Measurements from ENCODE around the gene LMNTD2. TPM values are rescaled to one million over a fixed set of nuclear protein-coding genes. Genes with fewer than 3 reads are reported as not detected.

Gene LMNTD2
- total RNA-seq, 1 experiment from 2014 or later, result 4.0 TPM

DNA sequence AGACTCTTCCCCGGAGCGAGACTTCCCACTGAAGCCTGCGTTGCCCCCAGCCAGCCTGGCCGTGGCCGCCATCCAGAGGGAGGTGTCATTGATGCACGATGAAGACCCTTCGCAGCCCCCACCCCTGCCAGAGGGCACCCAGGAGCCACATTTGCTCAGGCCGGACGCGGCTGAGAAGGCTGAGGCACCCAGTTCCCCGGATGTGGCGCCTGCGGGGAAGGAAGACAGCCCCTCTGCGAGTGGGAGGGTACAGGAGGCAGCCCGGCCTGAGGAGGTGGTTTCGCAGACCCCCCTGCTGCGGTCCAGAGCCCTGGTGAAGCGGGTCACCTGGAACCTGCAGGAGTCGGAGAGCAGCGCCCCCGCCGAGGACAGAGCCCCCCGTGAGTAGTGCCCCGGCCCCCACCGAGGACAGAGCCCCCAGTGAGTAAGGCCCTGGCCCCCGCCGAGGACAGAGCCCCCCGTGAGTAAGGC lies 48.8 kb upstream of the LMNTD2 start:
- CTCF ChIA-PET, result no interaction called here
- Mint-ChIP-seq H3K4me3 (no peak overlapping the region), H3K36me3 (peaks cover 29% of the 10 kb centered on the region), H3K27ac (no peak overlapping the region), H3K27me3 (ENCODE audit: low read depth) (no peaks in the 10 kb centered on the region), H3K4me1 (0 out of 2 replicates have a peak, but pooled peaks cover 4% of the 10 kb centered on the region), H3K9me3 (no peaks in the 10 kb centered on the region)
- TF ChIP-seq ZNF396 (CRISPR knock-in tag; IDR thresholded peaks at IDR 0.05; ENCODE audit: borderline replicate concordance) (no peak), CBFB (CRISPR knock-in tag; IDR thresholded peaks at IDR 0.05; ENCODE audit: low read depth) (no peak), TCF7 (CRISPR knock-in tag; IDR thresholded peaks at IDR 0.05; ENCODE audit: low read depth) (no peak), SP1 (CRISPR knock-in tag; conservative IDR thresholded peaks at IDR 0.05) (no peak), ELF4 (CRISPR knock-in tag; IDR thresholded peaks at IDR 0.05; ENCODE audit: low read depth) (no peak), ATF1 (CRISPR knock-in tag; IDR thresholded peaks at IDR 0.05) (no peak), OVOL2 (CRISPR knock-in tag; IDR thresholded peaks at IDR 0.05; ENCODE audit: borderline replicate concordance) (no peak), NFYB (CRISPR knock-in tag; conservative IDR thresholded peaks at IDR 0.05; ENCODE audit: low read depth) (no peak)
- TF ChIP-seq, protein P1, sequence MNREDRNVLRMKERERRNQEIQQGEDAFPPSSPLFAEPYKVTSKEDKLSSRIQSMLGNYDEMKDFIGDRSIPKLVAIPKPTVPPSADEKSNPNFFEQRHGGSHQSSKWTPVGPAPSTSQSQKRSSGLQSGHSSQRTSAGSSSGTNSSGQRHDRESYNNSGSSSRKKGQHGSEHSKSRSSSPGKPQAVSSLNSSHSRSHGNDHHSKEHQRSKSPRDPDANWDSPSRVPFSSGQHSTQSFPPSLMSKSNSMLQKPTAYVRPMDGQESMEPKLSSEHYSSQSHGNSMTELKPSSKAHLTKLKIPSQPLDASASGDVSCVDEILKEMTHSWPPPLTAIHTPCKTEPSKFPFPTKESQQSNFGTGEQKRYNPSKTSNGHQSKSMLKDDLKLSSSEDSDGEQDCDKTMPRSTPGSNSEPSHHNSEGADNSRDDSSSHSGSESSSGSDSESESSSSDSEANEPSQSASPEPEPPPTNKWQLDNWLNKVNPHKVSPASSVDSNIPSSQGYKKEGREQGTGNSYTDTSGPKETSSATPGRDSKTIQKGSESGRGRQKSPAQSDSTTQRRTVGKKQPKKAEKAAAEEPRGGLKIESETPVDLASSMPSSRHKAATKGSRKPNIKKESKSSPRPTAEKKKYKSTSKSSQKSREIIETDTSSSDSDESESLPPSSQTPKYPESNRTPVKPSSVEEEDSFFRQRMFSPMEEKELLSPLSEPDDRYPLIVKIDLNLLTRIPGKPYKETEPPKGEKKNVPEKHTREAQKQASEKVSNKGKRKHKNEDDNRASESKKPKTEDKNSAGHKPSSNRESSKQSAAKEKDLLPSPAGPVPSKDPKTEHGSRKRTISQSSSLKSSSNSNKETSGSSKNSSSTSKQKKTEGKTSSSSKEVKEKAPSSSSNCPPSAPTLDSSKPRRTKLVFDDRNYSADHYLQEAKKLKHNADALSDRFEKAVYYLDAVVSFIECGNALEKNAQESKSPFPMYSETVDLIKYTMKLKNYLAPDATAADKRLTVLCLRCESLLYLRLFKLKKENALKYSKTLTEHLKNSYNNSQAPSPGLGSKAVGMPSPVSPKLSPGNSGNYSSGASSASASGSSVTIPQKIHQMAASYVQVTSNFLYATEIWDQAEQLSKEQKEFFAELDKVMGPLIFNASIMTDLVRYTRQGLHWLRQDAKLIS (CRISPR knock-in tag; IDR thresholded peaks at IDR 0.05; ENCODE audit: borderline replicate concordance), result no peak
- TF ChIP-seq, protein P2, sequence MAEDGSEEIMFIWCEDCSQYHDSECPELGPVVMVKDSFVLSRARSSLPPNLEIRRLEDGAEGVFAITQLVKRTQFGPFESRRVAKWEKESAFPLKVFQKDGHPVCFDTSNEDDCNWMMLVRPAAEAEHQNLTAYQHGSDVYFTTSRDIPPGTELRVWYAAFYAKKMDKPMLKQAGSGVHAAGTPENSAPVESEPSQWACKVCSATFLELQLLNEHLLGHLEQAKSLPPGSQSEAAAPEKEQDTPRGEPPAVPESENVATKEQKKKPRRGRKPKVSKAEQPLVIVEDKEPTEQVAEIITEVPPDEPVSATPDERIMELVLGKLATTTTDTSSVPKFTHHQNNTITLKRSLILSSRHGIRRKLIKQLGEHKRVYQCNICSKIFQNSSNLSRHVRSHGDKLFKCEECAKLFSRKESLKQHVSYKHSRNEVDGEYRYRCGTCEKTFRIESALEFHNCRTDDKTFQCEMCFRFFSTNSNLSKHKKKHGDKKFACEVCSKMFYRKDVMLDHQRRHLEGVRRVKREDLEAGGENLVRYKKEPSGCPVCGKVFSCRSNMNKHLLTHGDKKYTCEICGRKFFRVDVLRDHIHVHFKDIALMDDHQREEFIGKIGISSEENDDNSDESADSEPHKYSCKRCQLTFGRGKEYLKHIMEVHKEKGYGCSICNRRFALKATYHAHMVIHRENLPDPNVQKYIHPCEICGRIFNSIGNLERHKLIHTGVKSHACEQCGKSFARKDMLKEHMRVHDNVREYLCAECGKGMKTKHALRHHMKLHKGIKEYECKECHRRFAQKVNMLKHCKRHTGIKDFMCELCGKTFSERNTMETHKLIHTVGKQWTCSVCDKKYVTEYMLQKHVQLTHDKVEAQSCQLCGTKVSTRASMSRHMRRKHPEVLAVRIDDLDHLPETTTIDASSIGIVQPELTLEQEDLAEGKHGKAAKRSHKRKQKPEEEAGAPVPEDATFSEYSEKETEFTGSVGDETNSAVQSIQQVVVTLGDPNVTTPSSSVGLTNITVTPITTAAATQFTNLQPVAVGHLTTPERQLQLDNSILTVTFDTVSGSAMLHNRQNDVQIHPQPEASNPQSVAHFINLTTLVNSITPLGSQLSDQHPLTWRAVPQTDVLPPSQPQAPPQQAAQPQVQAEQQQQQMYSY (CRISPR knock-in tag; IDR thresholded peaks at IDR 0.05), result no peak
- TF ChIP-seq, protein P3, sequence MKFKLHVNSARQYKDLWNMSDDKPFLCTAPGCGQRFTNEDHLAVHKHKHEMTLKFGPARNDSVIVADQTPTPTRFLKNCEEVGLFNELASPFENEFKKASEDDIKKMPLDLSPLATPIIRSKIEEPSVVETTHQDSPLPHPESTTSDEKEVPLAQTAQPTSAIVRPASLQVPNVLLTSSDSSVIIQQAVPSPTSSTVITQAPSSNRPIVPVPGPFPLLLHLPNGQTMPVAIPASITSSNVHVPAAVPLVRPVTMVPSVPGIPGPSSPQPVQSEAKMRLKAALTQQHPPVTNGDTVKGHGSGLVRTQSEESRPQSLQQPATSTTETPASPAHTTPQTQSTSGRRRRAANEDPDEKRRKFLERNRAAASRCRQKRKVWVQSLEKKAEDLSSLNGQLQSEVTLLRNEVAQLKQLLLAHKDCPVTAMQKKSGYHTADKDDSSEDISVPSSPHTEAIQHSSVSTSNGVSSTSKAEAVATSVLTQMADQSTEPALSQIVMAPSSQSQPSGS (CRISPR knock-in tag; IDR thresholded peaks at IDR 0.05; ENCODE audit: borderline replicate concordance, low read depth), result no peak
- DNase-seq (ENCODE audit: low spot score) (no peak), ATAC-seq (no peak)
- POLR2A ChIA-PET, result no interaction called here

DNA sequence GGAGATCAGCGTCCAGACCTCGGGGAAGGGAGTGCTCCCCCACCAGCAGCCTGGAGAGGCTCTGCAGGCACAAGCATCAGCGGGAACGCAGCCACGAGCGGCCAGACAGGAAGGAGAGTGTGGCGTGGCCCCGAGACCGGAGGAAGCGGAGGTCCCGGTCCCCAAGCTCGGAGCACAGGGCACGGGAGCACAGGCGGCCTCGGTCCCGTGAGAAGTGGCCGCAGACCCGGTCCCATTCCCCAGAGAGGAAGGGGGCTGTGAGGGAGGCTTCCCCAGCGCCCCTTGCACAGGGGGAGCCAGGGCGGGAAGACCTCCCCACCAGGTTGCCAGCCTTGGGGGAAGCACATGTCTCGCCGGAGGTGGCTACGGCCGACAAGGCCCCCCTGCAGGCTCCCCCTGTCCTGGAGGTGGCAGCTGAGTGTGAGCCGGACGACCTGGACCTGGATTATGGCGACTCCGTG lies 48.3 kb upstream of the LMNTD2 start:
- ChIA-PET CTCF (interaction anchor here (1.0 kb wide), 1 partner anchor 168 kb away, joined by 4 read pairs; the partner anchor contains the start of gene GATD1), POLR2A (no interaction called here)
- DNase-seq (ENCODE audit: low spot score) (no peak), ATAC-seq (no peak)
- TF ChIP-seq GRHL2 (CRISPR knock-in tag; IDR thresholded peaks at IDR 0.05; ENCODE audit: insufficient replicate concordance, severe bottlenecking) (no peak), EMX1 (CRISPR knock-in tag; IDR thresholded peaks at IDR 0.05) (no peak), RELA (CRISPR knock-in tag; IDR thresholded peaks at IDR 0.05; ENCODE audit: borderline replicate concordance) (no peak), TEAD4 (CRISPR knock-in tag; IDR thresholded peaks at IDR 0.05) (no peak), ELF4 (CRISPR knock-in tag; IDR thresholded peaks at IDR 0.05; ENCODE audit: low read depth) (no peak), ZNF219 (CRISPR knock-in tag; IDR thresholded peaks at IDR 0.05; ENCODE audit: borderline replicate concordance) (no peak), SMAD4 (CRISPR knock-in tag; IDR thresholded peaks at IDR 0.05) (no peak), SMAD3 (CRISPR knock-in tag; IDR thresholded peaks at IDR 0.05; ENCODE audit: borderline replicate concordance) (no peak), MXD4 (CRISPR knock-in tag; IDR thresholded peaks at IDR 0.05; ENCODE audit: borderline replicate concordance) (no peak), PRRX2 (CRISPR knock-in tag; IDR thresholded peaks at IDR 0.05) (no peak), CREB1 (CRISPR knock-in tag; IDR thresholded peaks at IDR 0.05) (no peak)
- TF ChIP-seq, protein P4, sequence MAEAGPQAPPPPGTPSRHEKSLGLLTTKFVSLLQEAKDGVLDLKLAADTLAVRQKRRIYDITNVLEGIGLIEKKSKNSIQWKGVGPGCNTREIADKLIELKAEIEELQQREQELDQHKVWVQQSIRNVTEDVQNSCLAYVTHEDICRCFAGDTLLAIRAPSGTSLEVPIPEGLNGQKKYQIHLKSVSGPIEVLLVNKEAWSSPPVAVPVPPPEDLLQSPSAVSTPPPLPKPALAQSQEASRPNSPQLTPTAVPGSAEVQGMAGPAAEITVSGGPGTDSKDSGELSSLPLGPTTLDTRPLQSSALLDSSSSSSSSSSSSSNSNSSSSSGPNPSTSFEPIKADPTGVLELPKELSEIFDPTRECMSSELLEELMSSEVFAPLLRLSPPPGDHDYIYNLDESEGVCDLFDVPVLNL (CRISPR knock-in tag; IDR thresholded peaks at IDR 0.05; ENCODE audit: borderline replicate concordance, low read depth), result no peak
- TF ChIP-seq, protein P2 (CRISPR knock-in tag; IDR thresholded peaks at IDR 0.05), result no peak
- Mint-ChIP-seq H3K4me3 (no peak overlapping the region), H3K27ac (no peak overlapping the region), H3K27me3 (ENCODE audit: low read depth) (no peaks in the 10 kb centered on the region), H3K9me3 (no peaks in the 10 kb centered on the region), H3K4me1 (0 out of 2 replicates have a peak, but pooled peaks cover 4% of the 10 kb centered on the region), H3K36me3 (peaks cover 34% of the 10 kb centered on the region)

All from WTC11 (cell line).